Measurements from ENCODE around the gene KIAA0319L.

DNA sequence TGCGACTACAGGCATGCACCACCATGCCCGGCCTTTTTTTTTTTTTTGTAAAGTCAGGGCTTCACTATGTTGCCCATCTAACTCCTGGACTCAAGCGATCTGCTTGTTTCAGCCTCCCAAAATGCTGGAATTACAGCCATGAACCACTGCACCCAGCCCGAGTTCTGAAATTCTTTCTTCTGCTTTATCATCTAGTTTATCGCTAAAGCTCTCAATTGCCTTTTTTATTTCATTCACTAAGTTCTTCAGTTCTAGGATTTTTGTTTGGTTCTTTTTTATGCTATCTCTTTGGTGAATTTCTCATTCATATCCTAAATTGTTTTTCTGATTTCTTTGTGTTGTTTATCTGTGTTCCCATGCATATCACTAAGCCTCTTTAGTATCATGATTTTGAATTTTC lies 27.0 kb downstream of the KIAA0319L start:
- TF ChIP-seq CTCF (IDR thresholded peaks at IDR 0.05; ENCODE audit: borderline replicate concordance, extremely low read depth, low read length, poor library complexity, severe bottlenecking) (no peak), EZH2 (IDR thresholded peaks at IDR 0.05; ENCODE audit: borderline replicate concordance, low read depth, low read length, severe bottlenecking) (no peak)
